GM18502 (cell line): ENCODE measurements around the gene TMEM187.
A peak's percentile ranks its signal among the peaks of the same experiment; 100 is the strongest.
"Not testable (repeated sequence)": the region's sequence is repeated elsewhere in the genome, so short reads cannot be mapped to it uniquely, and the experiment has no call there.

Source experiments
- ATAC-seq: cut with Tn5 transposase; IDR thresholded peaks from one replicate; pipeline ENCODE4 v1.9.1; 2021; ENCODE audit warnings: mild to moderate bottlenecking; ENCODE audit not compliant: unreplicated experiment, poor library complexity

TMEM187 gene

GRCh38 chrX:153992180-153992579, 19.6 kb downstream of the TMEM187 start:
- no peak for ATAC-seq

- no peak for ATAC-seq
These were observed 20.5 kb downstream of the TMEM187 start for GRCh38 chrX:153993079-153993478.

- no peak for ATAC-seq
These were observed 21.4 kb downstream of the TMEM187 start for GRCh38 chrX:153993978-153994377.

GRCh38 chrX:153994398-153994797, 21.8 kb downstream of the TMEM187 start:
- ATAC-seq = not testable (repeated sequence)

GRCh38 chrX:153995504-153995903, 22.9 kb downstream of the TMEM187 start:
- no peak for ATAC-seq

- ATAC-seq = no peak
These were observed 26.9 kb downstream of the TMEM187 start for GRCh38 chrX:153999359-154000037.

- ATAC-seq = no peak
These were observed 27.5 kb downstream of the TMEM187 start for GRCh38 chrX:154000051-154000450.

GRCh38 chrX:154002215-154002719, 29.7 kb downstream of the TMEM187 start:
- no peak for ATAC-seq

- no peak for ATAC-seq
These were observed 31.8 kb downstream of the TMEM187 start for GRCh38 chrX:154004315-154004714.

GRCh38 chrX:154006947-154007346, 34.4 kb downstream of the TMEM187 start:
- ATAC-seq = no peak

GRCh38 chrX:154008521-154008920, 36.0 kb downstream of the TMEM187 start:
- ATAC-seq = no peak

- ATAC-seq = no peak
These were observed 38.0 kb downstream of the TMEM187 start for GRCh38 chrX:154010330-154011087.

- no peak for ATAC-seq
These were observed 39.1 kb downstream of the TMEM187 start for GRCh38 chrX:154011376-154012335.

- ATAC-seq = no peak
These were observed 39.9 kb downstream of the TMEM187 start for GRCh38 chrX:154012336-154012991.

GRCh38 chrX:154013001-154013421, 40.5 kb downstream of the TMEM187 start:
- no peak for ATAC-seq

GRCh38 chrX:154013614-154014360, 41.2 kb downstream of the TMEM187 start:
- peak; percentile 63 for ATAC-seq

- ATAC-seq = no peak
These were observed 42.2 kb downstream of the TMEM187 start for GRCh38 chrX:154014429-154015380.

- ATAC-seq = no peak
These were observed 43.2 kb downstream of the TMEM187 start for GRCh38 chrX:154015581-154016264.
